HEK293 (cell line): ENCODE results near the gene COL18A1.

Experiments
- CTCF ChIA-PET: fragments of 350-600 bp; formaldehyde crosslinking; extraction: SDS; loops from one replicate; lab custom pipeline; 2021; ENCODE audit warnings: antibody characterized with exemption; lab: Yijun Ruan, JAX
- POLR2A ChIA-PET: fragments of 300-600 bp; formaldehyde crosslinking; extraction: SDS; loops from one replicate; lab custom pipeline; 2020; ENCODE audit warnings: antibody characterized with exemption, inconsistent platforms; lab: Yijun Ruan, JAX
- H3K27ac ChIP-seq: fragments of 200-500 bp; sonication (Bioruptor generic); 2 replicates; pipeline ENCODE4 v1.5.1; 2014; ENCODE audit warnings: low read depth, low read length, control low read depth, inconsistent platforms; ENCODE audit errors: extremely low read depth
- H3K36me3 ChIP-seq, 2 experiments: fragments of 200-500 bp in 1 of 2; sonication (Bioruptor generic) in 1 of 2; 1 replicate in 1 of 2; 2 replicates in 1 of 2; pipeline ENCODE4 v1.5.1; 2014 to 2017; ENCODE audit warnings: inconsistent platforms in 2 of 2, low read length in 2 of 2; ENCODE audit not compliant: control insufficient read depth in 2 of 2, insufficient read depth in 1 of 2
- H3K4me1 ChIP-seq: fragments of 200-500 bp; sonication (Bioruptor generic); 2 replicates; pipeline ENCODE4 v1.5.1; 2014; ENCODE audit warnings: mild to moderate bottlenecking, low read length, inconsistent platforms; ENCODE audit not compliant: control insufficient read depth, insufficient read depth
- H3K4me3 ChIP-seq: 2 replicates; pipeline ENCODE4 v1.5.1; 2011; ENCODE audit warnings: low read depth, mild to moderate bottlenecking, control low read depth, low read length, moderate library complexity
- H3K9me3 ChIP-seq: fragments of 200-500 bp; sonication (Bioruptor generic); 2 replicates; pipeline ENCODE4 v1.5.1; 2014; ENCODE audit warnings: low read depth, low read length, inconsistent platforms; ENCODE audit not compliant: control insufficient read depth, insufficient read depth
- CTCF ChIP-seq: fragments of 450-650 bp; formaldehyde crosslinking; IDR thresholded peaks from 2 replicates; pipeline ENCODE4 v1.5.1; 2016; ENCODE audit warnings: missing biosample characterization, missing genetic modification characterization
- GLIS2 ChIP-seq: fragments of 450-650 bp; formaldehyde crosslinking; IDR thresholded peaks from 2 replicates; pipeline ENCODE4 v1.5.1; 2016; ENCODE audit warnings: missing biosample characterization, missing genetic modification characterization
- HOXA7 ChIP-seq: sonication (generic); formaldehyde crosslinking; IDR thresholded peaks from 2 replicates; pipeline ENCODE4 v1.8.1; 2022; ENCODE audit warnings: missing genetic modification reagents, borderline replicate concordance
- RBAK ChIP-seq: fragments of 450-650 bp; formaldehyde crosslinking; IDR thresholded peaks from 2 replicates; pipeline ENCODE4 v1.5.1; 2016; ENCODE audit warnings: missing biosample characterization, missing genetic modification characterization
- SP2 ChIP-seq: fragments of 450-650 bp; formaldehyde crosslinking; IDR thresholded peaks from 2 replicates; pipeline ENCODE4 v1.5.1; 2016; ENCODE audit warnings: missing biosample characterization, missing genetic modification characterization
- ZBTB8A ChIP-seq: fragments of 450-650 bp; formaldehyde crosslinking; IDR thresholded peaks from 2 replicates; pipeline ENCODE4 v1.5.1; 2016; ENCODE audit warnings: missing biosample characterization, missing genetic modification characterization
- ZFHX2 ChIP-seq: fragments of 450-650 bp; formaldehyde crosslinking; conservative IDR thresholded peaks from 2 replicates; pipeline ENCODE4 v1.5.1; 2016; ENCODE audit warnings: missing biosample characterization, missing genetic modification characterization
- ZFP41 ChIP-seq: fragments of 450-650 bp; formaldehyde crosslinking; IDR thresholded peaks from 2 replicates; pipeline ENCODE4 v1.5.1; 2016; ENCODE audit warnings: missing biosample characterization, missing genetic modification characterization, borderline replicate concordance
- ZIC2 ChIP-seq: fragments of 450-650 bp; formaldehyde crosslinking; IDR thresholded peaks from 2 replicates; pipeline ENCODE4 v1.5.1; 2016; ENCODE audit warnings: missing biosample characterization, missing genetic modification characterization
- ZNF24 ChIP-seq: fragments of 450-650 bp; formaldehyde crosslinking; IDR thresholded peaks from 2 replicates; pipeline ENCODE4 v1.5.1; 2016; ENCODE audit warnings: missing biosample characterization, missing genetic modification characterization
- ZNF26 ChIP-seq: fragments of 450-650 bp; formaldehyde crosslinking; IDR thresholded peaks from 2 replicates; pipeline ENCODE4 v1.5.1; 2016; ENCODE audit warnings: missing biosample characterization, missing genetic modification characterization
- ZNF292 ChIP-seq: fragments of 450-650 bp; formaldehyde crosslinking; IDR thresholded peaks from 2 replicates; pipeline ENCODE4 v1.5.1; 2016; ENCODE audit warnings: low read depth, missing biosample characterization, missing genetic modification characterization, borderline replicate concordance
- ZNF302 ChIP-seq: fragments of 450-650 bp; formaldehyde crosslinking; IDR thresholded peaks from 2 replicates; pipeline ENCODE4 v1.5.1; 2016; ENCODE audit warnings: missing biosample characterization, missing genetic modification characterization, low read depth
- ZNF335 ChIP-seq: fragments of 450-650 bp; formaldehyde crosslinking; conservative IDR thresholded peaks from 2 replicates; pipeline ENCODE4 v1.5.1; 2016; ENCODE audit warnings: missing biosample characterization, missing genetic modification characterization
- ZNF354C ChIP-seq: fragments of 450-650 bp; formaldehyde crosslinking; IDR thresholded peaks from 2 replicates; pipeline ENCODE4 v1.5.1; 2016; ENCODE audit warnings: missing biosample characterization, missing genetic modification characterization, low read depth, borderline replicate concordance
- ZNF521 ChIP-seq: fragments of 450-650 bp; formaldehyde crosslinking; IDR thresholded peaks from 2 replicates; pipeline ENCODE4 v1.5.1; 2017; ENCODE audit warnings: missing biosample characterization, mild to moderate bottlenecking, missing genetic modification characterization
- ZNF561 ChIP-seq: fragments of 450-650 bp; IDR thresholded peaks from 2 replicates; pipeline ENCODE4 v1.5.1; 2018; ENCODE audit warnings: missing biosample characterization, missing genetic modification characterization, borderline replicate concordance
- ZNF596 ChIP-seq: fragments of 450-650 bp; IDR thresholded peaks from 2 replicates; pipeline ENCODE4 v1.5.0; 2018; ENCODE audit warnings: missing biosample characterization, mild to moderate bottlenecking, missing genetic modification characterization, moderate library complexity
- ZNF654 ChIP-seq: fragments of 450-650 bp; formaldehyde crosslinking; IDR thresholded peaks from 2 replicates; pipeline ENCODE4 v1.5.1; 2016; ENCODE audit warnings: low read depth, missing biosample characterization, missing genetic modification characterization
- ZNF76 ChIP-seq: fragments of 450-650 bp; formaldehyde crosslinking; IDR thresholded peaks from 2 replicates; pipeline ENCODE4; 2016; ENCODE audit warnings: low read depth, missing biosample characterization, missing genetic modification characterization, borderline replicate concordance
- ZNF791 ChIP-seq: fragments of 450-650 bp; formaldehyde crosslinking; IDR thresholded peaks from 2 replicates; pipeline ENCODE4 v1.5.1; 2016; ENCODE audit warnings: missing biosample characterization, missing genetic modification characterization

Gene COL18A1

GRCh38 chr21:45511661-45512431 is 106.9 kb downstream of the COL18A1 start:
- POLR2A ChIA-PET, result no interaction called here
- TF ChIP-seq ZNF302 (tag by site-specific recombination) (no peak), ZFHX2 (peak; percentile 7; the same call in 1 of the 2 replicates), GLIS2 (0 out of 2 replicates have a peak, but pooled peaks have one; percentile 38), ZIC2 (tag by site-specific recombination) (peak; percentile 91)
- no peaks in the 10 kb centered on the region for H3K4me1 ChIP-seq
- CTCF ChIA-PET, result no interaction called here
- no peak overlapping the region for H3K4me3 ChIP-seq
- no peaks in the 10 kb centered on the region for H3K9me3 ChIP-seq
- peak overlapping the region; percentile 22 for H3K27ac ChIP-seq
- H3K36me3 ChIP-seq, result peaks cover 0 to 49% of the 10 kb centered on the region in 2 experiments; a peak in 2 of 3 replicates

GRCh38 chr21:45512626-45513002 is 107.6 kb downstream of the COL18A1 start:
- Histone ChIP-seq H3K36me3 (peaks cover 0 to 49% of the 10 kb centered on the region in 2 experiments; a peak in 2 of 3 replicates), H3K4me3 (no peak overlapping the region), H3K9me3 (no peaks in the 10 kb centered on the region), H3K27ac (no peak overlapping the region), H3K4me1 (no peaks in the 10 kb centered on the region)
- CTCF ChIA-PET, result interaction anchor here (0.7 kb wide), 1 partner anchor 308 kb away, joined by 3 read pairs; no protein-coding TSS in a partner anchor
- TF ChIP-seq ZNF26 (no peak), ZNF561 (tag by site-specific recombination) (no peak), ZNF24 (tag by site-specific recombination) (no peak), CTCF (tag by site-specific recombination) (no peak), ZNF76 (tag by site-specific recombination) (no peak), HOXA7 (CRISPR knock-in tag) (no peak), RBAK (no peak), ZNF596 (no peak), ZNF354C (tag by site-specific recombination) (no peak), ZFP41 (tag by site-specific recombination) (no peak), ZNF521 (tag by site-specific recombination) (no peak), ZNF292 (tag by site-specific recombination) (no peak), SP2 (no peak), ZNF654 (tag by site-specific recombination) (no peak), ZNF791 (tag by site-specific recombination) (no peak), ZNF335 (tag by site-specific recombination) (no peak), ZBTB8A (tag by site-specific recombination) (no peak)
- POLR2A ChIA-PET, result no interaction called here
